Central memory CD8-positive, alpha-beta T cell (primary cell): ENCODE results near the gene RASGRF2.
A peak's percentile ranks its signal among the peaks of the same experiment; 100 is the strongest.

Experiments used
- ATAC-seq: fragments of 150-1000 bp; cut with Tn5 transposase; replicated peaks from 2 replicates; pipeline ENCODE4 v1.10.0; 2022; ENCODE audit warnings: mild to moderate bottlenecking, moderate FRiP score, moderate number of reproducible peaks; ENCODE audit not compliant: poor library complexity, severe bottlenecking; ENCODE audit errors: extremely low read depth
- DNase-seq, 2 donors: peaks; one replicate each; pipeline ENCODE4 v3.0.0; 2021; ENCODE audit warnings: low spot score in 2 of 2
- H3K27ac Mint-ChIP-seq: one replicate; pipeline ENCODE4 v1.8.0; 2022; ENCODE audit warnings: low read depth, mild to moderate bottlenecking, moderate library complexity, mixed read lengths
- H3K27me3 Mint-ChIP-seq: one replicate; pipeline ENCODE4 v1.8.0; 2022; ENCODE audit warnings: mixed read lengths
- H3K36me3 Mint-ChIP-seq: one replicate; pipeline ENCODE4 v1.8.0; 2022; ENCODE audit warnings: mild to moderate bottlenecking, moderate library complexity, mixed read lengths; ENCODE audit not compliant: insufficient read depth
- H3K4me1 Mint-ChIP-seq: one replicate; pipeline ENCODE4 v1.8.0; 2022; ENCODE audit warnings: mixed read lengths
- H3K4me3 Mint-ChIP-seq: one replicate; pipeline ENCODE4 v1.8.0; 2022; ENCODE audit warnings: mild to moderate bottlenecking, moderate library complexity, mixed read lengths
- H3K9me3 Mint-ChIP-seq: one replicate; pipeline ENCODE4 v1.8.0; 2022; ENCODE audit warnings: mixed read lengths

The RASGRF2 gene

GRCh38 chr5:80957031-80957761 is 3.0 kb upstream of the RASGRF2 start:
- Mint-ChIP-seq H3K4me3 (no peak overlapping the region), H3K36me3 (peaks cover 2% of the 10 kb centered on the region), H3K4me1 (peaks cover 30% of the 10 kb centered on the region), H3K27ac (peak overlapping the region; percentile 26), H3K9me3 (no peaks in the 10 kb centered on the region), H3K27me3 (peaks cover 28% of the 10 kb centered on the region)
- ATAC-seq (no peak), DNase-seq (no peak)

DNA sequence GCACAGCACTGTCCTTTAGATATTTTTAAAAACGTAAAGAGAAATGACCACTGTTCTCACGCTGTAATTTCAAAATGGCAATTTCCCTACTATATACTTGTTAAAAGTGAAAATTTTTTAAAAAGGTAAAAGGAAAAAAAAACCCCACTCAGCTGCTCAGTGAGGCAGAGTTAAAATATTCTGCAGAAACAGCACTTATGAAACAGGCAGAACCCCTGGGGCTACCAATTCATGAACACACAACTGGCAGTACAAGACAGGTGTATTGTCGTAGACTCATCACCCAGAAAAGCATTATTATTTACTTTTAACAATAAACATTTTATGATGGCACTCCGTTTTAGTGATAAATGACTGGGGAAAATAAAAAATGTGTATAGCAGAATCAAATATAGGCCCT is 1.5 kb upstream of the RASGRF2 start:
- peaks cover 2% of the 10 kb centered on the region for H3K36me3 Mint-ChIP-seq
- no peaks in the 10 kb centered on the region for H3K9me3 Mint-ChIP-seq
- DNase-seq, result no peak
- no peak for ATAC-seq
- H3K27me3 Mint-ChIP-seq, result peaks cover 26% of the 10 kb centered on the region
- H3K4me1 Mint-ChIP-seq, result peaks cover 30% of the 10 kb centered on the region
- no peak overlapping the region for H3K4me3 Mint-ChIP-seq
- H3K27ac Mint-ChIP-seq, result no peak overlapping the region

DNA sequence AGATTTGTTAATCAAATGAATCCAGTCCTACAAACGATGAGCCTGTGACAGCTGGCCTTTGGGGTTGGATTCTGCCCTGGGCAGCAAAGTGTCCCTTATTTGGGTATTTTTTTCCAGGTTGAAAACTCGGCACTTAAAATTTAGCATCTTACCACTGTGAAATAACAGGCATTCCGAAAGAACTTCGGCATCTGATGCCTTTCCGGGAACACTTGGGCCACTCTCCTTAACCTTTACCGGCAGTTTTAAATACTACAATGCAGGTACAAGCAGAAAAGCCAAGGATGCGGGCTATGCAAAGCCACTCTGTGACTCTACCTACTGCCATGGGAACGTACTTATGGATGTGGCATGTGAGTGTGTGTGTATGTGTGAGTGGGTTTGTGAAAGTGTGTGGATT is 1.0 kb upstream of the RASGRF2 start:
- no peak for DNase-seq
- Mint-ChIP-seq H3K9me3 (no peaks in the 10 kb centered on the region), H3K4me3 (peak overlapping the region; percentile 78), H3K27ac (no peak overlapping the region), H3K36me3 (peaks cover 2% of the 10 kb centered on the region), H3K27me3 (peaks cover 26% of the 10 kb centered on the region), H3K4me1 (peaks cover 30% of the 10 kb centered on the region)
- no peak for ATAC-seq

- Mint-ChIP-seq H3K27ac (peak overlapping the region; percentile 72), H3K36me3 (peaks cover 4% of the 10 kb centered on the region), H3K9me3 (no peaks in the 10 kb centered on the region), H3K27me3 (peaks cover 36% of the 10 kb centered on the region), H3K4me3 (peak overlapping the region; percentile 92), H3K4me1 (peaks cover 37% of the 10 kb centered on the region)
- DNase-seq (peak in 1 of 2 donors; percentile 25), ATAC-seq (peak; percentile 25)
Observed at GRCh38 chr5:80960531-80961375, 590 bp downstream of the RASGRF2 start.

DNA sequence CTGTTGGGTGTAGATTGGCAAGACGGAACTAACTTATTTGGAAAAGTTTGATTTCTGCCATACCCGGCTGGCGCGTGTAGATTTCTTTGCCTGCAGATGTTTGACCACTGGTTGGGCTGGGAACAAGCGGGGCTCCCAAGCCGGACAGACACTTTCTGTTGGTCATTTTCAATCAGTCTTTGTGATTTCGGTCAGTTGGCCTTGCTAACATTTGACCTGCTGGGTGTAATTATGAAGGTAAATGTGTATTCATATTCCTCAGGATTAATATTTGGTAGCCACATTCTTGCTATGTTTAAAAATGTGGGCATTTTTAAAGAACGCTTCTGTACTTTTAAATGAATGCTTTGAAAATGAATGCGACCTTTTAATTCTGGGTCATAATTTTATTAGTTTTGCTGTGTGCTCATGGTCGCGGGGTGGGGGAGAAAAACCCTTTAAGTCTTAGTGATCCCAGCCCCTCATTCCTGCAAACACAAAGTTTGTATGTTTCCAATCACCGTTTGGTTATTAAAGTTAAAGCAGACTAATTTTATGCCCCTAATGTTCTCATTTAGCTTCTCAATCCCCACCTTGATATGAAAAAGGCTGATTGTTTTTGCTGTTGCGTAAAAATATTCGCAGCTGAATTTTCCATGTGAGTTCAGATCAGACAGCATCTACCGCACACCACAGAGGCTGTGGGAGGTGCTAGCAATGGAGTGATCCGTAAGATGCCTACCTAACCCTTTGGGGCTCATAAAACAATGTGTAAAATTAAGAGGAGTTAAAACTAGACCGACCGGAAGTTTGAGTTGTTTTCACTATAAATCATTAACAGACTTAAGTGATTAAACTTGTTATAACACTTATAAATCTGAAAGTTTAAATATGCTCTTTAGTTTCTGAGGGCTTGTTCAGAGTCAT is 1.5 kb downstream of the RASGRF2 start:
- peak; percentile 68 for ATAC-seq
- Mint-ChIP-seq H3K9me3 (no peaks in the 10 kb centered on the region), H3K4me1 (peaks cover 37% of the 10 kb centered on the region), H3K4me3 (peak overlapping the region; percentile 92), H3K36me3 (peaks cover 4% of the 10 kb centered on the region), H3K27ac (peak overlapping the region; percentile 72), H3K27me3 (peaks cover 36% of the 10 kb centered on the region)
- DNase-seq, result peak in 1 of 2 donors; percentile 19

DNA sequence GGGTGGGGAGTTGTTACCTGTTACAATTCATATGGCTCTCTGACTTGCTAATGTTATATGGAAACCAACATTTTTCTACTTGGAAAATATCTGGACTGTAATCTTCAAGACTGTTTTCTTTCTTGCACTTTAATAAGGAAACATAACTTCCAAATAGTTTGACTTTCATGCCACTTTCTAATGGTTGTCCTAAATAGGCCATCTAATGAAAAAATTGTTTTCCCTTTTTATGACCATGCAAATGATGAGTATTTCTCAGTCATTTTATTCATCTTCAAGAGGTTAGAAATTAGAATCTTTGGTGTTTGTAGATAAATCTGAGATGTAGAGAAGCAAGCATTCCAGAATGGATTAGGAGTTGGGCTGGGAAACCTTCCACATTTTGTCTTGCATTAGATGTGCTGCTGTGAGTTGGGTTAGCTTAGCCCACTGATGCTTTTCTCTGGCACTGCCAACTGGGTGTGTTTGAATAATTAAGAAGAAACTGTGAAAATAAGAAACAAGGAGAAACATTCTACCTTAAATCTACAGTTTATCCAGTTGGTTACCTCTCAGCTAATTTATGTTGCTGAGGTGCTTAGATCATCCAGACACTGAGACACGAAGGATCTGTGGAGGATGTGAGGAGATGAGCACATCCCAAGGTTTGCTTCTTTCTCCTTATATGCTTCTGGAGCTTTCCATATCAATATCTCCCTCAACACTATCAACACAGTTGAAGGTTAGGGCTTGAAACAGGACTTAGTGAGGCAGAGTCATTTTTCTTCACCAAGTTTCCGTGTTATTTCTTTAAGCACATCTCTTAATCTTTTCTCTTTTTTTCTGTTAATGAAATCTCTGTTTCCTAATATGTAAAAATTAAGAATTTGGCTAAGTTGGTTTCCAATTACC is 2.7 kb downstream of the RASGRF2 start:
- Mint-ChIP-seq H3K36me3 (peaks cover 4% of the 10 kb centered on the region), H3K4me3 (peak overlapping the region; percentile 30), H3K27ac (peak overlapping the region; percentile 49), H3K27me3 (peaks cover 36% of the 10 kb centered on the region), H3K4me1 (peaks cover 37% of the 10 kb centered on the region), H3K9me3 (no peaks in the 10 kb centered on the region)
- DNase-seq (no peak), ATAC-seq (no peak)

- Mint-ChIP-seq H3K9me3 (no peaks in the 10 kb centered on the region), H3K4me1 (peaks cover 32% of the 10 kb centered on the region), H3K36me3 (peaks cover 4% of the 10 kb centered on the region), H3K27ac (no peak overlapping the region), H3K27me3 (peaks cover 36% of the 10 kb centered on the region), H3K4me3 (peak overlapping the region; percentile 26)
- DNase-seq, result no peak
- ATAC-seq, result no peak
Observed at GRCh38 chr5:80963521-80963895, 3.3 kb downstream of the RASGRF2 start.

DNA sequence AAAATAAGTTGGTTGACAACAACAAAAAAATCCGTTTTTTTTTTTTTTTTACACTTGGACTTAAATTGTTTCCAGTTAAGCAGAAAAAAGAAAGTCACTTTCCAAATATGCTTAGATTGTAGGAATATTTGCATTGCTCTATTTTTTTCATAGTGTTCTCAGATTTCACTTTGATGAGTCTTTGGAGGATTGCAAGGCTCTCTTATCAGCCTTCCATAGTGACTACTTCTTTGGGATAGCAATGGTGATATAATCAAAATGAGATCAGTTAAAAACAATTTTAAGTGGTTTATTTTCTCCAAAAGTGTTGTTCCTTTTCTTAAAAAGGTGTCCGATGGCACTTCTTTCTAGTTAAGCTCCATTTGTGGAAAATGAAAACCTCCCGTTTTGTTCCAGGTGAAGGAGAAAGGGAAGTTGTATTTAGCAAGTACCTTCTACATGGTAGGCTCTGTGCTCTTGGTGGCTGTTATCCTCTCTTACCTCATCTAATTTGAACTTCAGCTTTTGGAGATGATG is 3.9 kb downstream of the RASGRF2 start:
- DNase-seq, result no peak
- Mint-ChIP-seq H3K27me3 (peaks cover 35% of the 10 kb centered on the region), H3K4me3 (no peak overlapping the region), H3K9me3 (no peaks in the 10 kb centered on the region), H3K4me1 (peaks cover 32% of the 10 kb centered on the region), H3K27ac (no peak overlapping the region), H3K36me3 (peaks cover 4% of the 10 kb centered on the region)
- ATAC-seq, result no peak

DNA sequence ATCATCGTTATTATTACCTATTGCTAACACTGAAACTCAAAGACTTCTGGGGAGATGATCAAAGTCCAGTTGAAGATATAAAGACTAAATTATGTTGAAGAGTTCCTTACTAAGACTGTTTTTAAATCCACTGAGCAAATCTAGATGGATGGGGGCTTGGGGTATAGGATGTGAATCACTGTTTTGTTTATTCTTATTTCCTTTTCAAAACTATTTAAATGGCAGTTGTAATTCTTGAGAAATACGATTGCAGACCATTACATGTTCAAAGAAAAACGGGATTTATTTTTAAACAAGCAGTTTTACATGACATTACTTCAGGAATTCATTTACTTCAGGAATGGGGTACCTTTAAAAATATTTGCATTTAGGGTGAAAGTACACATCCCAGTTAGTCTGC is 4.3 kb downstream of the RASGRF2 start:
- H3K27ac Mint-ChIP-seq, result peak overlapping the region; percentile 29
- peaks cover 29% of the 10 kb centered on the region for H3K4me1 Mint-ChIP-seq
- peaks cover 31% of the 10 kb centered on the region for H3K27me3 Mint-ChIP-seq
- DNase-seq, result no peak
- H3K4me3 Mint-ChIP-seq, result no peak overlapping the region
- no peaks in the 10 kb centered on the region for H3K9me3 Mint-ChIP-seq
- ATAC-seq, result no peak
- H3K36me3 Mint-ChIP-seq, result peaks cover 4% of the 10 kb centered on the region

GRCh38 chr5:80964919-80965318 is 4.8 kb downstream of the RASGRF2 start:
- Mint-ChIP-seq H3K36me3 (peaks cover 4% of the 10 kb centered on the region), H3K4me1 (peaks cover 24% of the 10 kb centered on the region), H3K9me3 (no peaks in the 10 kb centered on the region), H3K27ac (peak overlapping the region; percentile 29), H3K27me3 (peaks cover 26% of the 10 kb centered on the region), H3K4me3 (peak overlapping the region; percentile 9)
- no peak for ATAC-seq
- no peak for DNase-seq

GRCh38 chr5:80967500-80968181 is 7.5 kb downstream of the RASGRF2 start:
- peaks cover 12% of the 10 kb centered on the region for H3K4me1 Mint-ChIP-seq
- DNase-seq (no peak), ATAC-seq (no peak)
- H3K36me3 Mint-ChIP-seq, result peaks cover 5% of the 10 kb centered on the region
- H3K9me3 Mint-ChIP-seq, result no peaks in the 10 kb centered on the region
- peak overlapping the region; percentile 49 for H3K27ac Mint-ChIP-seq
- no peak overlapping the region for H3K4me3 Mint-ChIP-seq
- peaks cover 9% of the 10 kb centered on the region for H3K27me3 Mint-ChIP-seq
